Subcutaneous adipose tissue (tissue), 4 donors: ENCODE data around the gene TRIOBP. TPM values are rescaled to one million over a fixed set of nuclear protein-coding genes. Genes with fewer than 3 reads are reported as not detected.

Source experiments
- total RNA-seq, 4 donors: library from RNA; depleted of rRNA; stranded (reverse); fragments of >200 nt; gene quantifications; one replicate each; pipeline ENCODE4 v1.1.0, GENCODE V29; 2016
- TF ChIP-seq, protein P1 (sequence below): fragments of 450-650 bp; IDR thresholded peaks from one replicate; pipeline ENCODE4 v1.5.1; 2016; ENCODE audit warnings: low read depth, mild to moderate bottlenecking, control low read depth, antibody characterized with exemption, moderate library complexity

The TRIOBP gene
- total RNA-seq, 4 donors from 2014 or later: 46.6 to 160 (median 77.6) TPM

DNA sequence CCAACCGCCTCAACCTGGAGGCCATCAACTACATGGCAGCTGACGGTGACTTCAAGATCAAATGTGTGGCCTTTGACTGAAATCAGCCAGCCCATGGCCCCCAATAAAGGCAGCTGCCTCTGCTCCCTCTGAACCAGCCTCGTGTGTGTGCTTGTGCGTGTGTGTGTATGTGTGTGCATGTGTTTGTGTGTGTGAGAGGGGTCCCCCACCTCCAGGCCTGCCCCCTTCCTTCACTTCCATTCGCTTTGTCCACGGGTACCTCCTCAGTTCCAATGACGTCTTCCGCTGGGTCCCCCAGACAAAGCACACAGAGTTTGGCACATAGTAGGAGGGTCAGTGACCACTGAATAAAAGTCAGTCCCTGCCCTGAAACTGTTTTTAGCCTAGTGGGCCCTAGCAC lies 17.2 kb upstream of the TRIOBP start:
- TF ChIP-seq, protein P1, sequence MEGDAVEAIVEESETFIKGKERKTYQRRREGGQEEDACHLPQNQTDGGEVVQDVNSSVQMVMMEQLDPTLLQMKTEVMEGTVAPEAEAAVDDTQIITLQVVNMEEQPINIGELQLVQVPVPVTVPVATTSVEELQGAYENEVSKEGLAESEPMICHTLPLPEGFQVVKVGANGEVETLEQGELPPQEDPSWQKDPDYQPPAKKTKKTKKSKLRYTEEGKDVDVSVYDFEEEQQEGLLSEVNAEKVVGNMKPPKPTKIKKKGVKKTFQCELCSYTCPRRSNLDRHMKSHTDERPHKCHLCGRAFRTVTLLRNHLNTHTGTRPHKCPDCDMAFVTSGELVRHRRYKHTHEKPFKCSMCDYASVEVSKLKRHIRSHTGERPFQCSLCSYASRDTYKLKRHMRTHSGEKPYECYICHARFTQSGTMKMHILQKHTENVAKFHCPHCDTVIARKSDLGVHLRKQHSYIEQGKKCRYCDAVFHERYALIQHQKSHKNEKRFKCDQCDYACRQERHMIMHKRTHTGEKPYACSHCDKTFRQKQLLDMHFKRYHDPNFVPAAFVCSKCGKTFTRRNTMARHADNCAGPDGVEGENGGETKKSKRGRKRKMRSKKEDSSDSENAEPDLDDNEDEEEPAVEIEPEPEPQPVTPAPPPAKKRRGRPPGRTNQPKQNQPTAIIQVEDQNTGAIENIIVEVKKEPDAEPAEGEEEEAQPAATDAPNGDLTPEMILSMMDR: no peak

DNA sequence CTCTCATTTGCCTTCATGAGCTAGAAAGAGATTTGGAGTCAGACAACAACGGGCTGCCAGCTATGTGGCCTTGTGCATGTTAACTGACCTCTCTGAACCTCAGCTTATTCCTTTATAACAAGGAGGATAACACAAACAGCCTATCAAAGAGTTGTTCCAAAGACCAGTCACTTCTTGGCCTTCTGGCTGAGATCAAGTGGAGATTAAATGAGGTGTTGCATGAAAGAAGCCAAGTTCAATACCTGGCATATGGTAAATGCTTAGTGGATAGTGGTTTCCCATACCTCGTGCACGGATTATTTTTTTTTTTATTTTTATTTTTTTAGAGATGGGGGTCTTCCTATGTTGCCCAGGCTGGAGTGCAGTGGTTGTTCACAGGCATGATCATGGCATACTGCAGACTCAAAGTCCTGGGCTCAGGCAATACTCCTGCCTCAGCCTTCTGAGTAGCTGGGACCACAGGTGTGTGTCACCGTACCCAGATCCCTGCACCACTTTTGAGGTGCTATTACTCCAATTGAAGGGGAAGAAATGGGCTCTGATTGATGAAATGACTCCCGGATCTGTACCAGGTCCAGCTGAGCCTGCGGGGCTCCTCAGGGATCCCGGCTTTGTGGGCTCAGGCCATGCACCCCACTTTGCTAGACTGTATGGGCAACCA lies 16.5 kb upstream of the TRIOBP start:
- TF ChIP-seq, protein P1: no peak

DNA sequence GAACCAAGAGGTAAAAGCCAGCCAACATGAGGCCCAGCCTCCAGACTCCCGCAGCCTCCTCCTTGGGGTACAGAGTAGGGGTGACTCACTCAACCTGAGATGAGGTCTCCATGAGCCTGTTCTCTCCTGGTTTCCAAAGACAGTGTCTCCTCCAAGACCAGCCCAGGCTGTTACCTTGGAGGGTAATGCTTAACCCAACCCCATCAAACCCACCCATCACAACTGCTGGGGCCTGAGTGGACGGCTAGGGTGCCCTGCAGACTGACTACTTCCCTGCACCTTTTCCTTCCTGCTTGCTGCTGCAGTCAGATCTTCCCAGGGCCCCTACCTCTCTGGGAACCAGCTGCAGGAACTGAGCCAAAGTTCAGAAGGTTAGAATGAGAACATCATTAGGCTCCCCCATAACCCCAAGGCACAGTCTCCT lies 15.8 kb upstream of the TRIOBP start:
- TF ChIP-seq, protein P1: no peak

DNA sequence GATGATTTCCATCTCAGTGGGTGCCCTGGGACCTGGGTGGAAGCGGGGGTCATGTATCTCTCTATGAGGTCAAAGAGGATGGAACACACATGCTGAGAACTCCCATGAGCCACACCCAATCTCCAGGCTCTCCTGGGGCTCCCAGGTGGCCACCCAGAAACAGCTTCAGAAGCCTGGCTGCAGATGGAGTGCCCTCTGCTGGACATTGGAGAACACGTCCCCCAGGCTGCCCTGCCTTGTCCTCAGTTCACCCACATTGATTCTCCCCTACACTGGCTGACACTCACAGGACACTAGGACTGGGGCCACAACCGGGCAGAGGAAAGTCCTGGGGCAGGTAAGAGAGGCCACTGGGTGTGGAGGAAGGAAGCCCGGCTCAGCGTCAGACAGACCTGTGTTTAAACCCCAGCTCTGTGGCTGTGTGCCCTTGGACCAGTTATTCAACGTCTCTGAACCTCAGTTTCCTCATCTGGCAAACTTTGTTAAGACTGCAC lies 15.2 kb upstream of the TRIOBP start:
- TF ChIP-seq, protein P1: no peak

DNA sequence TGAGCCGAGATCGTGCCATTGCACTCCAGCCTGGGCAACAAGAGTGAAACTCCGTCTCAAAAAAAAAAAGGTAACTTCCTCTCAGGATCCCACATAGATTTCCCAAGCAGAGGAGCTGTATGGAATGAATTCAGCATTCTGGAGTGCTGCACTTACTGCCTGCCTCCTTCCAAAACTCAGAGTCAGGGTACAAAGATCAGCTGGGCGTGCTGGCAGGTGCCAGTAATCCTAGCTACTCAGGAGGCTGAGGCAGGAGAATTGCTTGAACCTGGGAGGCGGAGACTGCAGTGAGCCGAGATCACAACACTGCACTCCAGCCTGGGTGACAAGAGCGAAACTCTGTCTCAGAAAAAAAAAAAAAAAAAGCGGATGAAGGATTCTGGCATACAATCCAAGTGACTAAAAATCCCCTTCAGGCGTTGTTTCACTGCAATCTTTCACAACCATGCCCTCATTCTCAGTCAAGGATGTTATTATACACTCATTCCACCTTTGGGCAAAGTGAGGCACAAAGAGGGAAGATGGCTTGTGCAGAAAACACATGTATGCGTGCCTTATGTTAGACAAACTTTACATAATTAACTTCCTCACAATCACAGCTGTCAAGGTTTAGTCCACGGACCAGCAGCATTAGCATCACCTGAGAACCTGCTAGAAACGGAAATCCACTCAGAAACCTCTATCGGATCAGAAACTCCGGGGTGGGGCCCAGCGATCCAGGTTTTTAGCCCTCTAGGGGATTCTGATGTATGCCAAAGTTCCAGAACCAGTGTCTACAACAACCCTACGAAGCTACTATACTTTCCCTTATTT lies 11.8 kb upstream of the TRIOBP start:
- TF ChIP-seq, protein P1: no peak

DNA sequence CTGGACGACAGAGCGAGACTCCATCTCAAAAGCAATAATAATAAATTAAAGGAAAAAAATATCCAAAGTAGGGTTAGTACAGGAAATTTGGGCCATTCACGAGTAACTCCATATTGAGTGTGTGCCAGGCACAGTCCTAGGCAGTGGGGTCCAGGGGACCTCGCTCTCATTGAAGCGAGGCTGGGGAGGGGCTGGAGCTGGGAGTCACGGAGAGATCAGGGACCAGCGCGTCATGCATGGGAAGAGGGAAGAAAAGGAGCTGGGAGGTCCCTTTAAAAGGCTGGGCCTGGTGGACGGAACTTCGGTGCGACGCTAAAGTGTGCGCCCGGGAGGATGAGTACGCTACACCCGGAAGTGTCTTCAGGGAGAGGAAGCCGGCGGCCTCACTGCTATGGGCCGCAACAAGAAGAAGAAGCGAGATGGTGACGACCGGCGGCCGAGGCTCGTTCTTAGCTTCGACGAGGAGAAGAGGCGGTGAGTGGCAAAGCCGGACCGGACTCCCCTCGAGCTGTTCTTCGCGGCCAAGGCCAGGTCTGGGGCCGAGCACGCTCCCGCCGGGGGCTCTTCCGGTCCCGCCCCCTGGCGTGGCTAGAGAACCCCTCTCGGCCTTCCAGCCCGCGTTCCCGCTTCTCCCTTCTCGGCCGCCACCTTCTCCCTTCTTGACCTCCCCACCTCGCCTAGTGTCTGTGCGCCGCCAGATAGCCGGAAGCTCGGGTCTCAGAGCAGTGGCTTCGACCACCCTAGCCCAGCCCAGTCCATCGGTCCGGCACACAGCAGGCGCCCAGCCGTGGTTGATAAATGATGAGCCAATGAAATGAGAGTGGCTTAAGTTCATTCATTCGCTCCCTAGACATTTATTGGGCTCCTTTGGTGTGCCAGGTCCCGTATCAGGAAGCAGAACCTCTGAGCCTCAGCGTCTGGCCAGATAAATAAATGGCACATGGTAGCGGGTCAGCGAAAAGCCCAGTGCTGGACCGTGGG lies 10.6 kb upstream of the TRIOBP start, which contains the start of gene NOL12:
TSS of gene NOL12 (plus strand) at position 342 of the 981 bp plus-strand sequence. CDS start at position 392, 50 bp downstream.
- TF ChIP-seq, protein P1: no peak
